B cell (primary cell): Measurements from ENCODE around the gene NSF. TPM values are rescaled to one million over a fixed set of nuclear protein-coding genes. Genes with fewer than 3 reads are reported as not detected.

Experiments
- ATAC-seq: fragments of 200-7000 bp; cut with Tn5 transposase; one replicate; pipeline ENCODE4 v1.10.0; 2021; ENCODE audit warnings: low read depth, mild to moderate bottlenecking, moderate number of reproducible peaks, moderate library complexity
- CTCF ChIA-PET: fragments of 350-600 bp; sonication (Branson Sonifier 250); formaldehyde crosslinking; loops from one replicate; lab custom pipeline; 2021; ENCODE audit warnings: antibody characterized with exemption, inconsistent platforms; lab: Charles Lee
- POLR2A ChIA-PET: fragments of 350-600 bp; sonication (Branson Sonifier 250); formaldehyde crosslinking; loops from one replicate; lab custom pipeline; 2021; ENCODE audit warnings: antibody characterized with exemption; lab: Charles Lee
- DNase-seq: peaks from one replicate; pipeline ENCODE4 v3.0.0; 2013
- H2AFZ ChIP-seq: 2 replicates; pipeline ENCODE4 v1.6.1; 2012; ENCODE audit warnings: mild to moderate bottlenecking, low read depth, low read length; ENCODE audit not compliant: insufficient read depth, poor library complexity, severe bottlenecking
- H3K27ac ChIP-seq, 2 donors: 1 replicate in 1 of 2; 2 replicates in 1 of 2; pipeline ENCODE4 v1.5.1; 2012 to 2013; ENCODE audit warnings: low read length in 2 of 2, mild to moderate bottlenecking in 2 of 2, moderate library complexity in 1 of 2
- H3K27me3 ChIP-seq, 4 experiments: fragments of 200-600 bp in 1 of 4; sonication (generic) in 1 of 4; replicated peaks in 1 of 4; 1 replicate in 2 of 4; 2 replicates in 2 of 4; pipeline versions ENCODE4 v1.6.1 to v1.7.0; 2013 to 2016; ENCODE audit warnings: low read length in 3 of 4, mild to moderate bottlenecking in 2 of 4, mixed read lengths in 1 of 4, moderate library complexity in 1 of 4; ENCODE audit not compliant: insufficient read depth in 4 of 4, control insufficient read depth in 3 of 4; ENCODE audit errors: control extremely low read depth in 1 of 4
- H3K36me3 ChIP-seq, 2 experiments: replicated peaks in 1 of 2; 1 replicate in 1 of 2; 2 replicates in 1 of 2; pipeline versions ENCODE4 v1.6.1 to v1.7.1; 2013; ENCODE audit warnings: low read length in 1 of 2; ENCODE audit not compliant: insufficient read depth in 2 of 2, control insufficient read depth in 1 of 2; ENCODE audit errors: control extremely low read depth in 1 of 2, extremely low read depth in 1 of 2
- H3K4me1 ChIP-seq, 2 donors: fragments of 200-600 bp in 1 of 2; sonication (generic) in 1 of 2; 1 replicate in 1 of 2; 2 replicates in 1 of 2; pipeline versions ENCODE4 v1.5.1 to v1.6.1; 2013 to 2017; ENCODE audit warnings: low read length in 2 of 2; ENCODE audit not compliant: control insufficient read depth in 2 of 2, insufficient read depth in 2 of 2
- H3K4me2 ChIP-seq: replicated peaks from 2 replicates; pipeline ENCODE3; 2012; ENCODE audit warnings: mild to moderate bottlenecking, low read depth, low read length; ENCODE audit not compliant: poor library complexity, severe bottlenecking
- H3K4me3 ChIP-seq, 5 experiments: fragments of 200-600 bp in 1 of 5; sonication (generic) in 1 of 5; 1 replicate in 3 of 5; 2 replicates in 2 of 5; pipeline versions ENCODE4 v1.5.1 to v1.7.0; 2011 to 2016; ENCODE audit warnings: low read length in 4 of 5, mild to moderate bottlenecking in 4 of 5, low read depth in 2 of 5, control low read depth in 1 of 5, moderate library complexity in 1 of 5; ENCODE audit not compliant: insufficient read depth in 1 of 5; ENCODE audit errors: control extremely low read depth in 1 of 5, extremely low read depth in 1 of 5
- H3K79me2 ChIP-seq: fragments of 200-600 bp; sonication (generic); one replicate; pipeline ENCODE4 v1.6.0; 2016; ENCODE audit warnings: low read length; ENCODE audit not compliant: control insufficient read depth, insufficient read depth
- H3K9ac ChIP-seq: fragments of 200-600 bp; sonication (generic); 2 replicates; pipeline ENCODE4 v1.6.1; 2017; ENCODE audit warnings: mild to moderate bottlenecking, low read length, moderate library complexity
- H3K9me3 ChIP-seq, 3 donors: one replicate each; pipeline versions ENCODE4 v1.6.1 to v1.7.1; 2013; ENCODE audit warnings: low read length in 2 of 3; ENCODE audit not compliant: control insufficient read depth in 2 of 3, insufficient read depth in 1 of 3; ENCODE audit errors: control extremely low read depth in 1 of 3
- H4K20me1 ChIP-seq: 2 replicates; pipeline ENCODE4 v1.6.0; 2012; ENCODE audit warnings: mild to moderate bottlenecking, low read length; ENCODE audit not compliant: insufficient read depth, control insufficient read depth, poor library complexity, severe bottlenecking
- H3K27ac Mint-ChIP-seq: one replicate; pipeline ENCODE4 v1.8.0; 2021; ENCODE audit warnings: mixed read lengths
- H3K27me3 Mint-ChIP-seq: one replicate; pipeline ENCODE4 v1.8.0; 2021; ENCODE audit warnings: mixed read lengths
- H3K4me1 Mint-ChIP-seq: one replicate; pipeline ENCODE4 v1.8.0; 2021; ENCODE audit warnings: mixed read lengths
- H3K4me3 Mint-ChIP-seq: one replicate; pipeline ENCODE4 v1.8.0; 2021; ENCODE audit warnings: mixed read lengths
- H3K9me3 Mint-ChIP-seq: one replicate; pipeline ENCODE4 v1.8.0; 2022; ENCODE audit warnings: mixed read lengths; ENCODE audit not compliant: insufficient read depth
- EZH2 ChIP-seq: IDR thresholded peaks from 2 replicates; pipeline ENCODE4 v1.6.1; 2012; ENCODE audit warnings: borderline replicate concordance, low read depth, mild to moderate bottlenecking, moderate library complexity, low read length; ENCODE audit not compliant: insufficient read depth, poor library complexity, severe bottlenecking
- WGBS: methylation state at CpG from one replicate; pipeline ENCODE4 v1.1.5; 2013; ENCODE audit warnings: missing lambda C conversion rate; ENCODE audit not compliant: insufficient coverage; 5-methylcytosine and 5-hydroxymethylcytosine counted together
- intact Hi-C: fragments of 100-400 bp; cut with micrococcal nuclease; formaldehyde crosslinking; loops from one replicate; pipeline ENCODE4 v1.10.0; 2022
- polyA plus RNA-seq: library from polyadenylated mRNA; depleted of rRNA; stranded (reverse); fragments of >200 nt; gene quantifications from 2 replicates; pipeline ENCODE4 v1.2.3, GENCODE V29; 2012
- total RNA-seq, 2 donors: library from RNA; stranded (reverse); fragments of 120-200 nt in 1 of 2; gene quantifications; 1 replicate in 1 of 2; 2 replicates in 1 of 2; pipeline versions ENCODE4 v1.2.3 to v1.2.4, GENCODE V29; 2013 to 2022
- TF ChIP-seq, protein P1 (sequence below): fragments of 200-600 bp; IDR thresholded peaks from one replicate; pipeline ENCODE4 v1.8.0; 2022; ENCODE audit warnings: antibody characterized with exemption, mild to moderate bottlenecking

The NSF gene
- total and polyA plus RNA-seq, 2 donors (not counting 1 experiment from before 2014, with no cell fraction given), result 10.9 to 91.0 TPM

DNA sequence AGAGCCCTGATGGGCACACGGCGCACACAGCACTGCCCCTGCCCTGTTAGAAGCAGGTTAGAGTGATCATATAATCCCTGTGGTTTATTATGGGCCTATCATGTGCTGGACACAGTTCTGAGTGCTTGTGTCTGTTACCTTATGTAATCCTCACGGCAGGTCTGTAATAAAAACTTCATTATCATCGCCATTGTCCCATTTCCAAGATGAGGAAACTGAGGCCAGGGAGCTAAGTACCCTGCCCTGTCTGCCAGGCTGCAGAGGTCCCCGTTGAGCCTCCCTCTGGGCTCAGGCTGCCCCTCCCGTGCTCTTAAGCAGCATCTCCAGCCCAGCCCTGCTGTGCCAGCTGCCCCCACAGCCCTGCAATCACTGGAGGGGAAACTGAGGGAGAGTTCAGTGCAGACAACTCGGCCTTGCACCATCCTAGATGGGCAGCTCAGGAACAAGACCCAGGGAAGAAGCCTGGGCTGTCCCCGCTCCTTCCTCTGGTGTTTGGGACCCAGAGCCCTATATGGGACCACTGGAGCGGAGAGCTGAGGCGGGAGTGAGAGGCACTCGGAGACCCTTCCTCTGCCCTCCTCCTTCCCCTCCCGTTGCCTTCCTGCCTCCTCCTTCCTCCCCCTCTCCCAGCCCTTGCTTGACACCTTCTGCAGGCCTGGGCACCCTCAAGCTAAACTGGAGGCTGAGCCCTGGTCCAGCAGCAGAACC, 186.0 kb downstream of the NSF start:
- H3K27ac ChIP-seq, result no peak overlapping the region
- ATAC-seq (no peak), DNase-seq (no peak)
- Mint-ChIP-seq H3K27ac (no peak overlapping the region), H3K9me3 (no peaks in the 10 kb centered on the region), H3K4me1 (peaks cover 20% of the 10 kb centered on the region), H3K4me3 (no peak overlapping the region), H3K27me3 (no peaks in the 10 kb centered on the region)
- CTCF ChIA-PET, result no interaction called here
- H3K9me3 ChIP-seq, result no peaks in the 10 kb centered on the region
- no peaks in the 10 kb centered on the region for H4K20me1 ChIP-seq
- POLR2A ChIA-PET, result no interaction called here
- no peaks in the 10 kb centered on the region for H3K36me3 ChIP-seq
- H3K27me3 ChIP-seq, result peaks cover 0 to 11% (median 0%) of the 10 kb centered on the region in 4 experiments
- no peak overlapping the region for H3K9ac ChIP-seq
- intact Hi-C loops, result no loop called here
- H3K79me2 ChIP-seq, result no peaks in the 10 kb centered on the region
- H3K4me3 ChIP-seq, result no peak overlapping the region
- 80% methylated on average over 12 of the region's 12 CpGs for WGBS
- H3K4me2 ChIP-seq, result no peak overlapping the region
- H2AFZ ChIP-seq, result no peak overlapping the region
- TF ChIP-seq, protein P1, sequence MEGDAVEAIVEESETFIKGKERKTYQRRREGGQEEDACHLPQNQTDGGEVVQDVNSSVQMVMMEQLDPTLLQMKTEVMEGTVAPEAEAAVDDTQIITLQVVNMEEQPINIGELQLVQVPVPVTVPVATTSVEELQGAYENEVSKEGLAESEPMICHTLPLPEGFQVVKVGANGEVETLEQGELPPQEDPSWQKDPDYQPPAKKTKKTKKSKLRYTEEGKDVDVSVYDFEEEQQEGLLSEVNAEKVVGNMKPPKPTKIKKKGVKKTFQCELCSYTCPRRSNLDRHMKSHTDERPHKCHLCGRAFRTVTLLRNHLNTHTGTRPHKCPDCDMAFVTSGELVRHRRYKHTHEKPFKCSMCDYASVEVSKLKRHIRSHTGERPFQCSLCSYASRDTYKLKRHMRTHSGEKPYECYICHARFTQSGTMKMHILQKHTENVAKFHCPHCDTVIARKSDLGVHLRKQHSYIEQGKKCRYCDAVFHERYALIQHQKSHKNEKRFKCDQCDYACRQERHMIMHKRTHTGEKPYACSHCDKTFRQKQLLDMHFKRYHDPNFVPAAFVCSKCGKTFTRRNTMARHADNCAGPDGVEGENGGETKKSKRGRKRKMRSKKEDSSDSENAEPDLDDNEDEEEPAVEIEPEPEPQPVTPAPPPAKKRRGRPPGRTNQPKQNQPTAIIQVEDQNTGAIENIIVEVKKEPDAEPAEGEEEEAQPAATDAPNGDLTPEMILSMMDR, result no peak
- no peak for TF ChIP-seq EZH2
- H3K4me1 ChIP-seq, result peaks cover 13 to 30% of the 10 kb centered on the region in 2 donors
